Activated CD8-positive, alpha-beta memory T cell treated with anti-CD3 and anti-CD28 coated beads, Interleukin-2, amount 50 U/mL, for 4 hours (primary cell): Measurements from ENCODE around the gene IRAK2.
A peak's percentile ranks its signal among the peaks of the same experiment; 100 is the strongest.

Experiments
- DNase-seq: peaks from one replicate; pipeline ENCODE4 v3.0.0-alpha.2; 2020

The IRAK2 gene

DNA sequence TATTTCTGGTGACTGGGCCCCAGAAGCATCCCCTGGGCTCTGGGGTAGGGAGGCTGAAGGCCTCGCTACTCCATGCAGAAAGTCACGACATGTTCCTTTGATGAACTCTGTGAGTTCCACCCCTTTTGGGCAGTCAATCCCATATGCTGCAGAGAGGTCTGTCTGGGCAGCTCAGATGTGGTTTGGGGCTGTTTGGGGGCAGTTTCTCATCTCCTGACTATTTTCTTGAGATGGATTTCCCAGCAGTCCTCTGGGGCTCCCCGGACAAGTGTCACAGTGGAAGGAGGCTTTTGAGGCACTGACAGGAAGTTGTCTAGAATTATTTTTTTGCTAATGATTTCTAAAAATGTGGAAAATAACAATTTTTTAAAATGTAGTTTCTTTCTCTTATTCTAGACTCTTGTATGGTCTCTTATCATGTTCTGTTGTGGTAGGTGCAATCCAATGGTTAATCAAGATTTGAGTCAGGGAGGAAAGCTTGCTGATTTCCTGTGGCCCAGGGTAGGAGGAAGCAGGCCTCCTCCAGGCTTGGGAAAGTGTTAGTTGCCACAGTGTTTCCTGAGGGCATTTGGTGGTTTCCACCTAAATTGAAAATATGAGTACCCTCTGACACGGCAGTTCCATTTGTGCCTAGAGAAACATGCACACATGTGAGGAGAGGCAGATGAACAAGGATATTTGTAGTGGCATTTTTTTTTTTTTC lies 63.7 kb downstream of the IRAK2 start:
- no peak for DNase-seq

DNA sequence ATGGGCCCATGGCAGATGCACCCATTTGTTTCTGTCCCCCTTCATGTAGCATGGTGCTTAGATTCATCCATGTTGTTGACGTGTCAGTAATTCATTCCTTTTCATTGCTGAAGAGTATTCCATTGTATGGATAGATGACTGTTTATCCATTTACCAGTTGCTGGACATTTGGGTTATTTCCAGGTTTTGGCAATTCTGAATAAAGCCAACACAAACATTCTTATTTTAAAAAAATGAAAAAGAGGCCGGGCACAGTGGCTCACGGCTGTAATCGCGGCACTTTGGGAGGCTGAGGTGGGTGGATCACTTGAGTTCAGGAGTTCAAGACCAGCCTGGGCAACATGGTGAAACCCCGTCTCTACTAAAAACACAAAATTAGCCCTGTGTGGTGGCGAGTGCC lies 64.9 kb downstream of the IRAK2 start:
- no peak for DNase-seq

GRCh38 chr3:10232137-10232536 lies 67.4 kb downstream of the IRAK2 start:
- no peak for DNase-seq

GRCh38 chr3:10233988-10234387 lies 69.3 kb downstream of the IRAK2 start:
- no peak for DNase-seq

DNA sequence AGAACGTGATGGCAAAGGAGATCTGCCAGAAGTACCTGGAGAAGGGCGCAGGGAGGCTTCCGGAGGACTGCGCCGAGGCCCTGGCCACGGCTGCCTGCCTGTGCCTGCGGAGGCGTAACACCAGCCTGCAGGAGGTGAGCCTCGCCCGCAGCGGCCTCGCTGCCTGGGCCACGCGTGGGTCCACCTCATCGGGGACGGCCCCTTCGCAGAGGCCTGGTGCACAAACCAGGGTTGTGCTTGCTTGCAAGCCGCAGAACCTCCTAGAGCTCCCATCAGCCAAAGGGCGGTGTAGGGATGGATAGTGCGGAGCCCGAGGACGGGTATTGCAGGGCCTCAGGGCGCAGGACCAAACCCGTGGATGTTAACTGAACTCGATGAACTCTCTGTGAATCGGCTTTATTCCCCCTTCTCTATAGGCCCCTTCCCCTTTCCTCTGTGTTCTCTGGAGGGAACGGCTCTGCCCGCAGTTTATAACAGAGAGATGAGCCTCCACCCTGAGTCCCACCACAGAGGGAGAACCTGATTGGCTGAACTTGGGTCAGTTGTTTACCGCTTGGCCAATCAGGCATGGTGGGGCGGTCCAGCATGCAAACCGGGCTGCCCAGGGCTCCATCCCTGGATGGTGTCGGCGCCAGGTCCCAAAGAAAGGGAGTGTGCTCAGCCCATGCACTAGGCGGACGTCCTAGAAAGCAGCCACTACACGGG lies 70.0 kb downstream of the IRAK2 start:
- DNase-seq, result no peak

- no peak for DNase-seq
Measured at GRCh38 chr3:10235551-10235950, 70.8 kb downstream of the IRAK2 start.

DNA sequence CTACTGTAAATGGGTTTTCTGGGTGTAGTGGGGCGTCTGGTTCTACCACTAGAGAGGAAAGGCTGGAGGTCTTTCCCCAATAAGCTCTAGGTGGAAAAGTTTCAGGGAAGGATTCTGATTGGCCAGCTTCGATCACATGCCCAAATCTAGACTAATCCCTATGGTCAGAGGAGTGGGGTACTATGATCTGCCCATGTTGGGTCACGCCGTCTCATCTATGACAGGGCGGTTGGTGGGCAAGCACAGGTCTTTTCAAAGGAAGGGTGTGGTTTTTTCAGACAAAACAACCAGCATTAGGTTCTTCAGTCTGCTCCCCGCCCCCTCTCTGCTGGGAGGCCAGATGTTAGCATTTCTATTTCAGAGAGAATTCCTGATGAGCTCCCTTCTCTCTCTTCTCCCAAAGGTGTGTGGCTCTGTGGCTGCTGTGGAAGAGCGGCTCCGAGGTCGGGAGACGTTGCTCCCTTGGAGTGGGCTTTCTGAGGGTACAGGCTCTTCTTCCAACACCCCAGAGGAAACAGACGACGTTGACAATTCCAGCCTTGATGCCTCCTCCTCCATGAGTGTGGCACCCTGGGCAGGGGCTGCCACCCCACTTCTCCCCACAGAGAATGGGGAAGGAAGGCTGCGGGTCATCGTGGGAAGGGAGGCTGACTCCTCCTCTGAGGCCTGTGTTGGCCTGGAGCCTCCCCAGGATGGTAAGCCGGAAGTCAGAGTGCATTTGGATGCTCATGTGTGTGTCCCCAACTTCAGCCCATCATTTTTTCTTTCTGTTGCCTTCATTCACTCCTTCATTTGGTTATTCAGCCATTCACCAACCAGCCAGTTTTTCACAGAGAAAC lies 73.8 kb downstream of the IRAK2 start:
- DNase-seq, result no peak

- no peak for DNase-seq
Measured at GRCh38 chr3:10240799-10241198, 76.1 kb downstream of the IRAK2 start.

GRCh38 chr3:10242182-10243065 lies 77.7 kb downstream of the IRAK2 start:
- peak; percentile 73 for DNase-seq

- DNase-seq, result no peak
Measured at GRCh38 chr3:10244009-10244408, 79.3 kb downstream of the IRAK2 start.

DNA sequence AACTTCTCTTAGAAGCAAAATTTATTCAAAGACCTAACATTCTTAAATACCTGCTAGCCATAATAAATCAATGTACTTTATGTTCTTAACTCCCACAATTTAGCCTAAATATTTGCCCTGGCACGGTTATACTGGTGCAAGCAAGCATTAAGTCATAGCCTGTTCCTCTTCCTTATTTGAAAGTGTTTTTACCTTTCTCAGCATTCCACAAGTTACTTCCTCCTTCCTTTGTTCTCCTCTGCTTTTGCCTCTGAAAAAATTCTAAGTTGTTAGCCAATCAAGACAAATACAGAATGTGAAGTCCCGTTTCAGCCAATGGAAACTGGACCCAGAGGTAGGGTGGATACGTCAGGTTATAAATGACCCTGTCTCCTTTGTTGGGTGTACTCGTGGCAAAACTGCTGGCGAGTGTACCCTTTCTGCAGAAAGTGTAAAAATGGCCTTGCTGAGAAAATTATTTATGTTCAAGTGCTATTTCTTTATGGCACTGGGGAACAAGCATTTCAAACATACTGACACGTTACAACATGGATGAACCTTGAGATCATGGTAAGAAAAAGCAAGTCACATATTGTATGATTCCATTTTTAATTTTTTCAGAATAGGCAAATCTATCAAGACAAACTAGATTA lies 80.5 kb downstream of the IRAK2 start:
- no peak for DNase-seq

GRCh38 chr3:10247679-10248183 lies 83.0 kb downstream of the IRAK2 start:
- DNase-seq, result no peak

DNA sequence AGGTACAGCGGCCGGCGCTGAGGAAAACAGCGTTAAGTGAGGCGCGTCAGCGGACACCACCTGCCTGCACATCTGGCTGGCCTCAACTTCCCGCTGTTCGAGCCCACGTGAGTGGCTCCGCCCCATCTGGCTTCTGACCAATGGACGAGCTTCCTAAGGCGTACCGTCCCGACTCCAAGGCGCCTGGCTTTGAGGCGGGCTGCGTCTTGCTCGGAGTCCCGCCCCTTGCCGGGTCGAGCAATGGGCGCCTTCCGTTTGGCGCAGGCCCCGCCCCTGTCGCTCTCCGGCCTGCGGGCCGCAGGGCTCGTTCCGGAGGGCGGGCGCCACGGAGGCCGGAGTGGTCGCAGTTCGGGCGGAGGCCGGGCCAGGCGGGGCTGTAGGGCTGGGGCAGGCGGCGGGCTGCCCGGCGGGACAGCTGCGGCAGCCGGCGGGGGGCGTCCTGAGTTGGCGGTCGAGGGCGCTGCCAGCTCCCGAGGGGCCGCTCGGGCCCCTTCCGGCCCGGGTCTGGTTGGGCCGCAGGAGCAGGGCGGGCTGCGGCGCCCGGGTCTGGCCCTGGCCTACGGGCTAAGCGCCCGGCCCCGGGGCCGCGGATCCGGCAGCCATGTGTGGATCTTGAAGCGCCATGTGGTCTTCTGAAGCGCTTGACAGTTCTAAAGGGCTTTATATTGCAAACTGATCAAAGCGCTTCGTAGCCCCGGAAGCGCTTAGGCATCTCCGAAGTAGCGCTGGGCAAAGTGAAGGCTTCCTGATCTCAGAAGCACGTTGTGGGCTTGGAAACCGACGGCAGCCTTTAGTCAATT lies 83.7 kb downstream of the IRAK2 start, which contains the start of gene TATDN2:
Gene TATDN2, plus strand, starts transcription at position 276 of the 800 bp plus-strand sequence. CDS start 742 bp downstream, outside the sequence.
- DNase-seq, result peak; percentile 92

DNA sequence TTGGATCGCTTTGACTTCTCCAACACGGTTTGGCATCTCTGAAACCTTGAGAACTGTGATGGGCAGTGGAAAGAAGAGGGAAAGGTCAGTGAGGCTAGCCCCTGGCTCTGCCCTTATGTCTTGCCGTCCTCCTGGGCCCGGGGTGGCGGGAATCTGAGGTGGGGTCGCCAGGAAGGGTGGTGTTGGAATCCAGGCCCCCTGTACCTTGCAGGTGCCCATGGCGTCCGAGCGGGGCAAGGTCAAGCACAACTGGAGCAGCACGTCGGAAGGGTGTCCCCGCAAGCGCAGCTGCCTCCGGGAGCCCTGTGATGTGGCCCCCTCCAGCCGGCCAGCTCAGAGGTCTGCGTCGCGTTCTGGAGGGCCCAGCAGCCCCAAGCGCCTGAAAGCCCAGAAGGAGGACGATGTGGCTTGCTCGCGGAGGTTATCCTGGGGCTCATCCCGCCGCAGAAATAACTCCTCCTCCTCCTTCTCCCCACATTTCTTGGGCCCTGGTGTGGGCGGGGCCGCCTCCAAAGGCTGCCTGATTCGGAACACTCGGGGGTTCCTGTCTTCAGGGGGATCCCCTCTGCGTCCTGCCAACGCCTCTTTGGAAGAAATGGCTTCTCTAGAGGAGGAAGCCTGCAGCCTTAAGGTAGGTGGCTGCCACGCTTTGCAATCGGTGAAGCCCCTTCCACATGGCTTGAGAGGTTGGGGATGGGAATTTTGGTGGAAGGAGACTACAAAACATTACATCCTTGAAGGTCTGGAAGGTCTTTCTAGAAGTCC lies 84.4 kb downstream of the IRAK2 start:
- DNase-seq, result peak; percentile 57

DNA sequence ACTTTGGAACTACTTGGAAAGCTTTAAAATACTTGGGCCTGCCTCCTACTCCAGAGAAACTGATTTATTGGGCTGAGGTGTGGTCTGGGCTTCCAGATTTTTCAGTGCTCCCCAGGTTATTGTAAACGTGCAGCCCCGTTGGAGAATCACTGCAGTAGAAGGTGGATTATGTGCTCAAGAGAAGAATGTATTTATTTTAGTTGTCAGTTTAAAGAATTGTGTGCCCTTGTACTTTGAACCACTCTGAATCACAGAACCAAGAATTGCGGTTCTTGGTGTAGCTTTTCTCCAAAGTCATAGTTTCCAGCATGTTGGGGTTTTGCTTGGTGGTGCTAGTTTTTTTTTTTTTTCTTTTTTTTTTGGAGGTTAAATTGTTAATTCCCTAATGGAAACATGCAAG lies 85.1 kb downstream of the IRAK2 start:
- no peak for DNase-seq

- no peak for DNase-seq
Measured at GRCh38 chr3:10251006-10251405, 86.3 kb downstream of the IRAK2 start.

GRCh38 chr3:10253731-10254130 lies 89.0 kb downstream of the IRAK2 start:
- no peak for DNase-seq

DNA sequence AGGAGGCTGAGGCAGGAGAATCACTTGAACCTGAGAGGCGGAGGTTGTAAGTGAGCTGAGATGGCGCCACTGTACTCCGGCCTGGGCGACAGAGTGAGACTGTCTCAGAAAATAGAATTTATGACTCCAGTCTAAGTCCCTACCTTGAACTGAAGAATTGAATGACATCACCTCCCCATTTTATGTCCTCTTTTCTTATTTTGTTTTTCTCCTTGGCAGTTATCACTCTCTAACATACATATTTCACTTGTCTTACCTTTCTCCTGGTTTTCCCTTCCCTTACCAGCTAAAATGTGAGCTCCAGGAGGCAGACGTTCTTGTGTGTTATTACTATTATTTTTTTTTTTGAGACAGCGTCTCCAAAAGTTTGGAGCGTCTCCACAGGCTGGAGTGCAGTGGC lies 91.1 kb downstream of the IRAK2 start:
- DNase-seq, result no peak

- DNase-seq, result no peak
Measured at GRCh38 chr3:10259036-10259435, 94.3 kb downstream of the IRAK2 start.

- DNase-seq, result no peak
Measured at GRCh38 chr3:10259798-10260197, 95.1 kb downstream of the IRAK2 start.
